ENCODE data around the gene PPFIA4. TPM values are rescaled to one million over a fixed set of nuclear protein-coding genes. Genes with fewer than 3 reads are reported as not detected.

Gene PPFIA4
- total RNA-seq, 2 experiments from 2014 or later = 78.8 to 79.9 TPM

DNA sequence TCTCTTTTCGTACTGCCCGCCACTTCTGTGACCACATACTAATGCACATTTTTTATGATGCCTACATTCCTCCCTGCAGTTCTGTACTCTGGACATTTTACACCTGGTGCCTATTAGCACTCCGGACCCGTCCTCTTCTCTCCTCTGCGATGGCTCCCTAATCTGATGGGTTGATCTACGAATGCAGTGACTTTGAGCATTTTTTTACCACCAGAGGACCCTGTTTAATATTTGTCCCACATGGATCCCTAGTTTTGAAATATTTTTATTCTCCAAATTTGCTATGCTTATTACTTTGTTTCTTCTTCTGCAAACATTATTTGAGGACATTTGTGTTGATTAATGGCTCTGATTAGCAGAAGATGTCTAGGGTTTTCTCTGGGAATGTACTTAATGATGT is 5.2 kb downstream of the PPFIA4 start:
- no peak overlapping the region for H3K27ac Mint-ChIP-seq
- DNase-seq = no peak
- H3K4me3 Mint-ChIP-seq = no peak overlapping the region
- H3K36me3 Mint-ChIP-seq (ENCODE audit: low read depth) = peaks cover 5% of the 10 kb centered on the region
- intact Hi-C loops (cut with micrococcal nuclease) = no loop called here
- H3K4me1 Mint-ChIP-seq (ENCODE audit: low read depth) = peaks cover 12% of the 10 kb centered on the region
- ChIA-PET CTCF (interaction anchor here (5.8 kb wide), 1 partner anchor 9 kb away, joined by 54 read pairs; no protein-coding TSS in a partner anchor), POLR2A (no interaction called here)
- no peak for ATAC-seq
- peaks cover 10% of the 10 kb centered on the region for H3K27me3 Mint-ChIP-seq
- no peaks in the 10 kb centered on the region for H3K9me3 Mint-ChIP-seq
- TF ChIP-seq, protein P1, sequence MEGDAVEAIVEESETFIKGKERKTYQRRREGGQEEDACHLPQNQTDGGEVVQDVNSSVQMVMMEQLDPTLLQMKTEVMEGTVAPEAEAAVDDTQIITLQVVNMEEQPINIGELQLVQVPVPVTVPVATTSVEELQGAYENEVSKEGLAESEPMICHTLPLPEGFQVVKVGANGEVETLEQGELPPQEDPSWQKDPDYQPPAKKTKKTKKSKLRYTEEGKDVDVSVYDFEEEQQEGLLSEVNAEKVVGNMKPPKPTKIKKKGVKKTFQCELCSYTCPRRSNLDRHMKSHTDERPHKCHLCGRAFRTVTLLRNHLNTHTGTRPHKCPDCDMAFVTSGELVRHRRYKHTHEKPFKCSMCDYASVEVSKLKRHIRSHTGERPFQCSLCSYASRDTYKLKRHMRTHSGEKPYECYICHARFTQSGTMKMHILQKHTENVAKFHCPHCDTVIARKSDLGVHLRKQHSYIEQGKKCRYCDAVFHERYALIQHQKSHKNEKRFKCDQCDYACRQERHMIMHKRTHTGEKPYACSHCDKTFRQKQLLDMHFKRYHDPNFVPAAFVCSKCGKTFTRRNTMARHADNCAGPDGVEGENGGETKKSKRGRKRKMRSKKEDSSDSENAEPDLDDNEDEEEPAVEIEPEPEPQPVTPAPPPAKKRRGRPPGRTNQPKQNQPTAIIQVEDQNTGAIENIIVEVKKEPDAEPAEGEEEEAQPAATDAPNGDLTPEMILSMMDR (IDR thresholded peaks at IDR 0.05) = peak; percentile 23

DNA sequence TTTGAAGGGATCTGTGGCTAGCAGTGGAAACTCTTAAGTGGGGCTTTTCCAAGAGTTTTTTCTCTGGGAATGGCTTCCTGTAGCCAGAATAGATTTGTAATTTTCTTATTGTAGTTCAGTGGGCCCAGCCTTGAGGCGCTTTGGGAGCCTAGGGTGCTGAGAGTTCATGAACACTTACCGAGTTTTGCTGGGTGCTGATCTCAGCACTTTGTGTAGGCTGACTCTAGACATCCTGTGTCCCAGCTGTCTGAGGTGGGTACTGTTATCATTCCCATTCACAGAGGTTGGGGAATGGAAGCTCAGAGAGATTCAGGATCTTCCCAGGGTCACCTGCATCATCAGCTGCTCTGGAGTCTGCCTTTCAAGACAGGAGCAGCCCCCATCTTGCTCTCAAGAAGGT is 7.0 kb downstream of the PPFIA4 start:
- H3K4me1 Mint-ChIP-seq (ENCODE audit: low read depth) = peaks cover 2% of the 10 kb centered on the region
- ChIA-PET CTCF (interaction anchor here (1.6 to 3.7 kb wide), 4 partner anchors 139 to 236 kb away, joined by 5 to 16 read pairs (median 7); no protein-coding TSS in a partner anchor), POLR2A (interaction anchor here (0.6 kb wide), 1 partner anchor 68 kb away, joined by 3 read pairs; no protein-coding TSS in a partner anchor)
- no peak overlapping the region for H3K27ac Mint-ChIP-seq
- H3K4me3 Mint-ChIP-seq = no peak overlapping the region
- no peak for ATAC-seq
- H3K36me3 Mint-ChIP-seq (ENCODE audit: low read depth) = peaks cover 5% of the 10 kb centered on the region
- intact Hi-C loops (cut with micrococcal nuclease) = no loop called here
- TF ChIP-seq, protein P1 (IDR thresholded peaks at IDR 0.05) = no peak
- no peaks in the 10 kb centered on the region for H3K9me3 Mint-ChIP-seq
- H3K27me3 Mint-ChIP-seq = peaks cover 3% of the 10 kb centered on the region
- no peak for DNase-seq

DNA sequence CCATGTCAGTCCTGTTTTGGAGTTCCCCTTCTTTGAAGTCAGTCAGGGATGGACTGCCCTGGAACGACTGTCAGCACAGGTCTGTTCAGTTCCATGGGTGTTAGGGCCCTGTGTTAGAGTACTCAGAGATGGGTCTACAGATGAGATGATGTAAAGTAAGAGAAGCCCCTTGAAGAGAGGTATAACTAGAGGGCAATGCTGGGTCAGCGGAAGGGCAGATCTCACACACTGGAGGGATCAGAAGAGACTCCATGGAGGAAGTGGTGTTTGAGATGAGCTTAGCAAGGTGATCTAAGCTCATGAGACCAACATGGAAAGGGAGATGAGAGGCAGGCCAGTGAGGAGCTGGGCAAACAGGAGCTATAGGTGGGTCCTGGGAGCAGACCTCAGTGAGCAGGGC is 7.6 kb downstream of the PPFIA4 start:
- ATAC-seq = no peak
- DNase-seq = no peak
- ChIA-PET CTCF (interaction anchor here (0.8 to 3.7 kb wide), 7 partner anchors 12 to 235 kb away, joined by 3 to 16 read pairs (median 5); no protein-coding TSS in a partner anchor), POLR2A (interaction anchor here (0.6 kb wide), 1 partner anchor 68 kb away, joined by 3 read pairs; no protein-coding TSS in a partner anchor)
- intact Hi-C loops (cut with micrococcal nuclease) = no loop called here
- H3K36me3 Mint-ChIP-seq (ENCODE audit: low read depth) = peaks cover 5% of the 10 kb centered on the region
- no peaks in the 10 kb centered on the region for H3K9me3 Mint-ChIP-seq
- H3K27me3 Mint-ChIP-seq = no peaks in the 10 kb centered on the region
- TF ChIP-seq, protein P1 (IDR thresholded peaks at IDR 0.05) = no peak
- no peak overlapping the region for H3K27ac Mint-ChIP-seq
- peaks cover 2% of the 10 kb centered on the region for H3K4me1 Mint-ChIP-seq (ENCODE audit: low read depth)
- no peak overlapping the region for H3K4me3 Mint-ChIP-seq

DNA sequence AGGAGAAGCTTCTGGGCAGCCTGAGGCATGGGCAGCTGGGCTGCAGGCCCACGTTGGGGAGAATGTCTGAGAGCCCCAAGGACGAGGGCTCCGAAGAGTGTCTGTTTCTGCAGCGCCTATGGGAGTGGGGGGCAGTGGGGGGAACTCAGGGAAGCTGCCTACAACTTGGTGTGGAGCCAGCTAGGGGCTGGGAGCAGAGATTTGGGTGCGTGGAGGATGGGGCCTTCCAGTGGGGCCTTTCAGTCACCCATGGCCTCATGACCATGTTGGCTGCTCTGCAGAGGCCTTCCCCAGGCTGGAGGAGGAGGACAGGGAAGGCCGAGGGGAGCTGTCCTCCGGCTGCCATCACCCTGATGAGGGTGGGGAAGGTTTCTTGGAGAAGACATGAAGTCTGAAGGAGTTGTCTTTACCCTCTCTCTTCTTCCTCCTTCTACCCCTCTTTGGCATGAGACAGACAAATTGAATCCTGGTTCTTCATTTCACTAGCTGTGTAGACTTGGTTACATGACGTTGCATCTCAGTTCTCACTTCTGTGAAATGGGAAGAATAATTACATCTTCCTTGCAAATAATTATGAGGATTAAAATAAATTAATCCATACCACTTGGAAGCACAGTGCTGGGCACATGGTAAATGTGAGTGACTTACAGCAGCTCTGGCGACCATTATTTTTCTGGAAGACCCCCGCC is 8.3 kb downstream of the PPFIA4 start:
- H3K4me3 Mint-ChIP-seq = no peak overlapping the region
- H3K27ac Mint-ChIP-seq = no peak overlapping the region
- peaks cover 6% of the 10 kb centered on the region for H3K4me1 Mint-ChIP-seq (ENCODE audit: low read depth)
- ChIA-PET CTCF (interaction anchor here (0.8 to 3.7 kb wide), 7 partner anchors 13 to 235 kb away, joined by 3 to 16 read pairs (median 5); no protein-coding TSS in a partner anchor), POLR2A (interaction anchor here (2.3 kb wide), 1 partner anchor 8 kb away, joined by 11 read pairs; the partner anchor contains the start of gene PPFIA4)
- TF ChIP-seq, protein P1 (IDR thresholded peaks at IDR 0.05) = no peak
- peaks cover 10% of the 10 kb centered on the region for H3K36me3 Mint-ChIP-seq (ENCODE audit: low read depth)
- H3K27me3 Mint-ChIP-seq = peaks cover 4% of the 10 kb centered on the region
- no peak for DNase-seq
- no peak for ATAC-seq
- intact Hi-C loops (cut with micrococcal nuclease) = loop anchor here (5.0 kb wide), 1 partner anchor 138 kb away; no protein-coding TSS in a partner anchor
- H3K9me3 Mint-ChIP-seq = no peaks in the 10 kb centered on the region
